MM.1S (cell line): ENCODE results near the gene TMEM109.

Source experiments
- CTCF ChIP-seq: fragments of 300-600 bp; sonication (generic); IDR thresholded peaks from 2 replicates; pipeline ENCODE4 v1.5.1; 2016; ENCODE audit warnings: antibody characterized with exemption, low read length, mixed read lengths
- EZH2 ChIP-seq: fragments of 300-600 bp; sonication (generic); optimal IDR thresholded peaks from 2 replicates; pipeline ENCODE3; 2017; ENCODE audit warnings: low read depth, mild to moderate bottlenecking, antibody characterized with exemption, low read length, mixed read lengths
- EZH2phosphoT487 ChIP-seq: fragments of 300-600 bp; sonication (generic); IDR thresholded peaks from 2 replicates; pipeline ENCODE4 v1.6.1; 2018; ENCODE audit warnings: antibody characterized with exemption, low read length

GRCh38 chr11:60900673-60901404 is 13.1 kb upstream of the TMEM109 start:
- TF ChIP-seq CTCF (no peak), EZH2 (no peak), EZH2phosphoT487 (no peak)
